ENCODE data around the gene BCL11B. TPM values are rescaled to one million over a fixed set of nuclear protein-coding genes. Genes with fewer than 3 reads are reported as not detected.
"Not testable (repeated sequence)": the region's sequence is repeated elsewhere in the genome, so short reads cannot be mapped to it uniquely, and the experiment has no call there.

Gene BCL11B
- total and polyA plus RNA-seq, 4 donors = 0.13 to 1.3 (median 0.58) TPM; not detected in 1

DNA sequence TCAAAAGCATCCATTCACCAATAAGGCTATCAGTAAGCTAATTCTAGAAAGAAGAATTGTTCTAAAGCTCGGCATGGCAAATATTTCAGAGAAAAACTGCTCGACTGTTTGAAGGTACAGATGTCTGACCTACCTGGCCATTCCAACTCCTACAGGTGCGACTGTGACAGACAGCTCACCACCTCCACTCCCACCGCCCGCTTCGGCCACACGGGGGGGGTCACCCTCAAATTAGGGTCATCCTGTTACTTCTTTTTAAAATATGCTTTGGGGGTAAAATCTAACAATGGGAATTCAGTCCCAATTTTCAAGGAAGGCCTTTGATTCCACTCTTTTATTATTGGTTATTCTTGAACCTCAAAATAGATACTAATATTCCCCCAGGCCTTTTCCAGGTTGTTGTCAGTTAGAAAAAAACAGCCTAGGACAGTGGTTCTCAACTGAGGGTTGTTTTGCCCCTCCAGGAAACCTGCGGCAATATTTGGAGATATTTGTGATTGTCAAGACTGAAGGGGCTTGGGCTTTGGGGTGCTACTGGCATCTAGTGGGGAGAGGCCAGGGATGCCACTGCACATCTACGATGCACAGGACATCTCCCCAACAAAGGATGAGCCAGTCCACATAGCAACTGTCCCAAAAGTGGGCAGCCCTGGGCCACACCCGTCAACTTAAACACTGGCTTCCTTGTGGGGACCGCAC lies 81.2 kb downstream of the BCL11B start:
- WGBS, 2 donors = 76 to 79% methylated on average over 11 of the region's 11 CpGs
- ATAC-seq (ENCODE audit: low FRiP score) = no peak

DNA sequence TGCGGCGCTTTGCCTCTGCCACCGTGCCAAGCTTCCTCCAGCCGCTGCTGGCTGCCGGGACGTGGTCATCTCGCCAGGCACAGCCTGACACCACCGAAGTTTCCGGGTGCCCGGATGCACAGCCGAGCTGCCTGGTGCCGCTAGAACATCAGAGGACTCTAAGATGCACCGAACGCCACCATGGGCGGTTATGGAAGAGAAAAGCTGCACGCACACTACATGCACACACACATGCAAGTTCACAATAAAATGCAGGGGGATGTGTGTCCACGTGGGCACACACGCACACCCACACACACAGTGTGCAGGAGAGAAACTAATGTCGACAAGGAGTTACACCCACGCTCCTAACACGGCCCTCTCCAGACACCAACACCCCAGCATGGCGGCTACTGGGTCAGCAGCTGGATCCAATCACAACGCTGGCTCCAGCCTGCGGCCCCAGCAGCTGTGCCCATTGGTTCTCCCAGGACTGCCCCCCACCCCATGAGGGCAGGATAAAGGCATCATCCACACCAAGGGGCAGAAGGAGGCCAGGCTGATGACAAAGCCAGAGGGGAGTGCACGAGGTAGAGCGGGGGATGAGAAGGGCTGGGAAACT lies 82.7 kb downstream of the BCL11B start:
- ATAC-seq (ENCODE audit: low FRiP score) = no peak
- WGBS, 2 donors = 94 to 97% methylated on average over 26 of the region's 26 CpGs
- no peak overlapping the region for H3K4me3 ChIP-seq (ENCODE audit: low read length in 2 of 2)
- H3K36me3 ChIP-seq (ENCODE audit: control insufficient read depth in 1 of 2, insufficient read depth in 2 of 2, low read length in 1 of 2) = no peaks in the 10 kb centered on the region
- no peaks in the 10 kb centered on the region for H3K4me1 ChIP-seq (ENCODE audit: control insufficient read depth in 1 of 2, insufficient read depth in 2 of 2, low read length in 2 of 2)
- intact Hi-C loops (cut with DNase I) = no loop called here
- H3K9me3 ChIP-seq (ENCODE audit: control insufficient read depth, low read length) = no peaks in the 10 kb centered on the region
- no peaks in the 10 kb centered on the region for H3K27me3 ChIP-seq (ENCODE audit: control insufficient read depth in 1 of 2, insufficient read depth in 2 of 2, low read length in 1 of 2)
- no peak overlapping the region for H3K27ac ChIP-seq (ENCODE audit: low read depth in 1 of 2, low read length in 2 of 2)
- DNase-seq = no peak

More for the DNA sequence above, 81.2 kb downstream of the BCL11B start:
- Histone ChIP-seq H3K36me3 (ENCODE audit: control insufficient read depth in 1 of 2, insufficient read depth in 2 of 2, low read length in 1 of 2) (no peaks in the 10 kb centered on the region), H3K4me1 (ENCODE audit: control insufficient read depth in 1 of 2, insufficient read depth in 2 of 2, low read length in 2 of 2) (no peaks in the 10 kb centered on the region), H3K27ac (ENCODE audit: low read depth in 1 of 2, low read length in 2 of 2) (no peak overlapping the region), H3K9me3 (ENCODE audit: control insufficient read depth, low read length) (no peaks in the 10 kb centered on the region), H3K4me3 (ENCODE audit: low read length in 2 of 2) (no peak overlapping the region), H3K27me3 (ENCODE audit: control insufficient read depth in 1 of 2, insufficient read depth in 2 of 2, low read length in 1 of 2) (no peaks in the 10 kb centered on the region)
- intact Hi-C loops (cut with DNase I) = loop anchor here in 1 of 2 donors (5.0 kb wide), 1 partner anchor 34 kb away; no protein-coding TSS in a partner anchor
- DNase-seq = no peak

DNA sequence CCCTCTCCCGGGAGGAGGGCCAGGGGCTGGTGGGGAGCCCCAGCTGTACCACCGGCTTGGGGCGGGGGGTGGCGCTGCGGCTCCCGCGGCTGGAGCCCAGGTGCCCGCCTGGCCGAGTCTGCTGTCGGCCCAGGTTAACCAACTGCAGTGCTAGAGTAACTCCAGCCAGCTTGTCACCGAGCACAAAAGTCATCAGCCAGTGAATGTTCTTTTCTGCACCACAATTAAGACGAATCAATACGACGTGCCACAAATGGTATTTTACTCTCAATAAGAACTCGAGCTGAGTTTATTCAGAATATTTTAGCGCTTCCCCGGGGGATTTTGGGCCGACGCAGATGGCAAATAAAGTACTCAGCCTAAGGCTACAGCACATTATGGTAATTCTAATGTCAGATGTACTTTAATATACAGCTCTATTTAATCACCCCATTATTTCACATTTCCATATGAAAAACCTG lies 83.2 kb downstream of the BCL11B start:
- Histone ChIP-seq H3K36me3 (ENCODE audit: control insufficient read depth in 1 of 2, insufficient read depth in 2 of 2, low read length in 1 of 2) (no peaks in the 10 kb centered on the region), H3K4me3 (ENCODE audit: low read length in 2 of 2) (no peak overlapping the region), H3K4me1 (ENCODE audit: control insufficient read depth in 1 of 2, insufficient read depth in 2 of 2, low read length in 2 of 2) (no peaks in the 10 kb centered on the region), H3K27ac (ENCODE audit: low read depth in 1 of 2, low read length in 2 of 2) (no peak overlapping the region), H3K9me3 (ENCODE audit: control insufficient read depth, low read length) (no peaks in the 10 kb centered on the region), H3K27me3 (ENCODE audit: control insufficient read depth in 1 of 2, insufficient read depth in 2 of 2, low read length in 1 of 2) (no peaks in the 10 kb centered on the region)
- WGBS, 2 donors = 67 to 84% methylated on average over 15 to 19 of the region's 19 CpGs
- intact Hi-C loops (cut with DNase I) = no loop called here
- ATAC-seq (ENCODE audit: low FRiP score) (no peak), DNase-seq (no peak)

DNA sequence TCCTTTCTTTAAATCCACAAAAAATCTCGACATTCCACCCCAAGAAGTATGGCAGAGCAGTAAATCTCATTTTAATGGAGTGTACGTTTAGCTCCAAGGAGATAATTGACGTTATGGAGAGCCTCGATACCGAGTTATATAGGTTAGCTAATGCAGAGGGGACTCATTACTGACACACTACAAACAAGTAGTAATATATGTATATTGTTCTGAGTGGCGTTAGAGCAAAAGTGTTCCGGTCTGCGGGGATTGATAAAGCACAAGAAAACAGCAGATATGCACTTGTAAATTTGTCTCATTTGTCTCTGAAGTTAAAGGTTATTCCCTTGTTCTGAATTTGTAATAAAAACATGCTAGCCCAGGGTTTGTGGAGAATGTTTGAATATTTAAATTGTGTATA lies 84.1 kb downstream of the BCL11B start:
- DNase-seq = no peak
- H3K27me3 ChIP-seq (ENCODE audit: control insufficient read depth in 1 of 2, insufficient read depth in 2 of 2, low read length in 1 of 2) = no peaks in the 10 kb centered on the region
- no peaks in the 10 kb centered on the region for H3K36me3 ChIP-seq (ENCODE audit: control insufficient read depth in 1 of 2, insufficient read depth in 2 of 2, low read length in 1 of 2)
- no peak overlapping the region for H3K27ac ChIP-seq (ENCODE audit: low read depth in 1 of 2, low read length in 2 of 2)
- no peak overlapping the region for H3K4me3 ChIP-seq (ENCODE audit: low read length in 2 of 2)
- intact Hi-C loops (cut with DNase I) = no loop called here
- no peaks in the 10 kb centered on the region for H3K4me1 ChIP-seq (ENCODE audit: control insufficient read depth in 1 of 2, insufficient read depth in 2 of 2, low read length in 2 of 2)
- 85 to 92% methylated on average over 8 of the region's 8 CpGs for WGBS, 2 donors
- H3K9me3 ChIP-seq (ENCODE audit: control insufficient read depth, low read length) = no peaks in the 10 kb centered on the region
- no peak for ATAC-seq (ENCODE audit: low FRiP score)

DNA sequence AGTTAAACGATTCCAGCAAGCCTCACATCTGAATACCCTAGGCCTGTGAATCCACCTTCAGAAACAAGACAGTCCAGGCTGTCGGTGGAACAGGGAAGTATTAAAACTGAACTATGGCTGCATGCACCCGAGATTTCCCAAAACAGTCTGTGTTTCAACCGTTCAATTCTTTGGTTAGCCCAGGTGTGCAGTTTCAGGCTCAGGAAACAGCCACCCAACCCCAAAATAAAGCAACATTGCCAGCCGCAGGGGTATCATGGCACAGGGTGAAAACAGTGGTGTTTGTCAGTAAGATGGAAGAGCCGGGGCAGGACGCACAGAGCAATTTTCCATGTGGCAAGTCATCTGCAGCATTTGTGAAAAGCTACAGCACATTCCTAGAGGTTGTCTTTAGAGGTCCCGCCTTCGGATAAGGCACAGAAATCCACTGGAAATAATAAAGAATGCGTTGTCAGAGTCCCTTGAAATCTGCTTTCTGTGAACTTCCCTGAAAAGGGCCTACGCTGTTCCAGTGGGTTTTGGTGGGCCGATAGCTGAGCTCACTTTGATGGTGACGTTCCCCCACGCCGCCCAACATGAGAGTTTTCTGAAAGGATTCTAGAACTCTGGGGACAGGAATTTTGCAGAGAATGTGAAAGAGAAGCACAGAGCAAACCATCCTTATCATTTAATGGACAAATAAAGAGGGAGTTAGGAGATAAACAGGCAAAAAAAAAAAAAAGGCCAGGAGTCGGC lies 84.9 kb downstream of the BCL11B start:
- ATAC-seq (ENCODE audit: low FRiP score) (no peak), DNase-seq (no peak)
- intact Hi-C loops (cut with DNase I) = no loop called here
- H3K27ac ChIP-seq (ENCODE audit: low read depth in 1 of 2, low read length in 2 of 2) = no peak overlapping the region
- no peaks in the 10 kb centered on the region for H3K4me1 ChIP-seq (ENCODE audit: control insufficient read depth in 1 of 2, insufficient read depth in 2 of 2, low read length in 2 of 2)
- H3K36me3 ChIP-seq (ENCODE audit: control insufficient read depth in 1 of 2, insufficient read depth in 2 of 2, low read length in 1 of 2) = no peaks in the 10 kb centered on the region
- WGBS, 2 donors = 95 to 96% methylated on average over 16 of the region's 16 CpGs
- no peak overlapping the region for H3K4me3 ChIP-seq (ENCODE audit: low read length in 2 of 2)
- no peaks in the 10 kb centered on the region for H3K27me3 ChIP-seq (ENCODE audit: control insufficient read depth in 1 of 2, insufficient read depth in 2 of 2, low read length in 1 of 2)
- H3K9me3 ChIP-seq (ENCODE audit: control insufficient read depth, low read length) = no peaks in the 10 kb centered on the region

DNA sequence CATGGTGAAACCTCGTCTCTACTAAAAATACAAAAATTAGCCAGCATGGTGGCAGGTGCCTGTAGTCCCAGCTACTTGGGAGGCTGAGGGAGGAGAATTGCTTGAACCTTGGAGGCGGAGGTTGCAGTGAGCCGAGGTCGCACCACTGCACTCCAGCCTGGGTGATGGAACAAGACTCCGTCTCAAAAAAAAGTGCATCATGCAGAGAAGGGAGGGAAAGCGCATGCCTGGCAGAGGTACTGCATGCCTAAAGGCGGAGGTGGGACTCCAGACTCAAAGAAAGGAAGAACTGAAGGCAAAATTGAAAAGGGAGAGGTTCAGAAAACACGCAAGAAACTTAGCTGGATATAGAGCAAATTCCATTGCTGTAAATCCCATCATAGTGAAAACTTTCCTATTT lies 85.7 kb downstream of the BCL11B start:
- ATAC-seq (ENCODE audit: low FRiP score); DNase-seq; H3K9me3 ChIP-seq (ENCODE audit: control insufficient read depth, low read length); H3K27me3 ChIP-seq (ENCODE audit: control insufficient read depth in 1 of 2, insufficient read depth in 2 of 2, low read length in 1 of 2); H3K4me1 ChIP-seq (ENCODE audit: control insufficient read depth in 1 of 2, insufficient read depth in 2 of 2, low read length in 2 of 2); H3K4me3 ChIP-seq (ENCODE audit: low read length in 2 of 2); intact Hi-C loops (cut with DNase I); H3K36me3 ChIP-seq (ENCODE audit: control insufficient read depth in 1 of 2, insufficient read depth in 2 of 2, low read length in 1 of 2); H3K27ac ChIP-seq (ENCODE audit: low read depth in 1 of 2, low read length in 2 of 2): not testable (repeated sequence)
- 96 to 99% methylated on average over 8 of the region's 8 CpGs for WGBS, 2 donors

DNA sequence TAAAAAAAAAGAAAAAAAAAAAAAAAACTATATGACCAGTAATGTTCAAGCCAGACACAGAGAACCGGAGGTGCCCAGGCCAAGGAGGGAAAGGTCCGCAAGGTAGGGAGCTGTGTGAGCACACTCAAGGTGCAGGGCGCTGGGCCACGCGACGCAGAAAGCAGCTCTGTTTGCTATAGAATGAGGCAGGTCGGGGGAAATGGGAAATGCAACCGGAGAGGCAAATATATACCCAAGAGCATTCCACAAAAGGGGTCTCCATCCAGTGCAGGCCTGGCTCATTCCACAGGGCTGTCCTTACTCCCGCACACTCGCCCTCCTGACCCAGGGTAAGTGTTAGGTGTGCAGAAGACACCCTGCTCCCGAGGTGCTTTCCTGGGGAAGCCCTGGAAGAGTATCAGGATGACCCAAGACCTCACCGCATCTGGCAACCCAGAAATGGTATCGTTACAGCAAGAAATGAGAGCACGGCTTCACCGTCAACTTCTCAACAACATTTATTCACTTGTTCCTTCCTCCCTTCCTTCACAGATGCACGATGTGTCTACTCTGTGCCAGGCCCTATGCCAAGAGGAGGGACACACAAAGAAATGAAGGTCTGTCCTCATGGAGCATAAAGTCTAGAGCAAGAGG lies 86.4 kb downstream of the BCL11B start:
- H3K36me3 ChIP-seq (ENCODE audit: control insufficient read depth in 1 of 2, insufficient read depth in 2 of 2, low read length in 1 of 2) = no peaks in the 10 kb centered on the region
- intact Hi-C loops (cut with DNase I) = no loop called here
- ATAC-seq (ENCODE audit: low FRiP score) (no peak), DNase-seq (no peak)
- H3K4me1 ChIP-seq (ENCODE audit: control insufficient read depth in 1 of 2, insufficient read depth in 2 of 2, low read length in 2 of 2) = no peaks in the 10 kb centered on the region
- H3K9me3 ChIP-seq (ENCODE audit: control insufficient read depth, low read length) = no peaks in the 10 kb centered on the region
- WGBS, 2 donors = 96 to 99% methylated on average over 16 of the region's 16 CpGs
- no peak overlapping the region for H3K27ac ChIP-seq (ENCODE audit: low read depth in 1 of 2, low read length in 2 of 2)
- H3K4me3 ChIP-seq (ENCODE audit: low read length in 2 of 2) = no peak overlapping the region
- no peaks in the 10 kb centered on the region for H3K27me3 ChIP-seq (ENCODE audit: control insufficient read depth in 1 of 2, insufficient read depth in 2 of 2, low read length in 1 of 2)

DNA sequence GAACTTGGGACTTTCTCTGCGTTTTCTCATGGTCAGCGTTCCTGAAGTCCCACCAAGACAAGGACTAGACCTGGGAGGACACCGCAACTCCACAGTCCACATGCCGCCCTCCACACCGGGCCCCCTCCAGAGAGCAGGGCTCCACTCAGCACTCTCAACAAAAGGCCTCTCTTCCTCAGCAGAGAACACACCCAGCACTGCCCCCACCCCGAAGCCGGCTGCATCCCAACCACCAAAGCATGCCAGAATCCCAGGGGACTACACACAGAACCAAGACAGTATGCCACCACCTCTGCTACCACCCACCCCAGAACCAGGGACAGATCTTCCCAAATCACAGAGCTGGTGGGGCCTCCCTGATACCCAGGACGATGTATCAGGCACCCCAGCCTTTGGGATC lies 88.3 kb downstream of the BCL11B start:
- intact Hi-C loops (cut with DNase I) = no loop called here
- Histone ChIP-seq H3K4me3 (ENCODE audit: low read length in 2 of 2) (no peak overlapping the region), H3K9me3 (ENCODE audit: control insufficient read depth, low read length) (no peaks in the 10 kb centered on the region), H3K27me3 (ENCODE audit: control insufficient read depth in 1 of 2, insufficient read depth in 2 of 2, low read length in 1 of 2) (no peaks in the 10 kb centered on the region), H3K4me1 (ENCODE audit: control insufficient read depth in 1 of 2, insufficient read depth in 2 of 2, low read length in 2 of 2) (no peaks in the 10 kb centered on the region), H3K36me3 (ENCODE audit: control insufficient read depth in 1 of 2, insufficient read depth in 2 of 2, low read length in 1 of 2) (no peaks in the 10 kb centered on the region), H3K27ac (ENCODE audit: low read depth in 1 of 2, low read length in 2 of 2) (no peak overlapping the region)
- 94 to 95% methylated on average over 8 of the region's 8 CpGs for WGBS, 2 donors
- ATAC-seq (ENCODE audit: low FRiP score) = no peak
- no peak for DNase-seq

All from aorta (tissue), 5 donors.